Stimulated activated CD8-positive, alpha-beta memory T cell treated with anti-CD3 and anti-CD28 coated beads, Interleukin-4, amount 100 ng/mL, for 1 hour (primary cell): Measurements from ENCODE around the gene TREH.
A peak's percentile ranks its signal among the peaks of the same experiment; 100 is the strongest.
"Not testable (repeated sequence)": the region's sequence is repeated elsewhere in the genome, so short reads cannot be mapped to it uniquely, and the experiment has no call there.

Experiments used
- DNase-seq, 2 donors: peaks; one replicate each; pipeline ENCODE4 v3.0.0-alpha.2; 2020; ENCODE audit warnings: low read depth in 2 of 2, low spot score in 1 of 2

The TREH gene

GRCh38 chr11:118679483-118679882, at the start of gene TREH:
TSS of gene TREH (minus strand) at chr11:118679650. CDS start at chr11:118679627, 23 bp downstream.
- no peak for DNase-seq

DNA sequence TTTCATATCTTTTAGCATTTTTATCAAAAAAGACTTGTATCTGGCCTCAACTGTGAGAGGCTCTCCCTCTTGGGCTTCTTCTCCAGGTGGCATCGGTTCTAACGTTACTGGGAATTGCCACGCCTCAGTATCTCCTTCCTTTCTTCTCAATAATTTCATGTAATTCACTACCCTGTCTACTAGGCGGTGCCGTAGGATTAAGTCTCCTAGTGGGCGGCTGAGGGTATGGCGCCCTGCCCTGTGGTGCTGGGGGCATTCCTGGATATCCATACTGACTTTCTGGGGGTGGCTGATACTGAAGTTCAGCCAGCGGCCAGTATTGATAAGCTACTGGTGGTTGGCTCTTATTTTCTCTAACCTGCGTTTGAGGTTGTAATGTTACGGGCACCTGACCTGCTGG, 48.7 kb upstream of the TREH start:
- DNase-seq: not testable (repeated sequence)

DNA sequence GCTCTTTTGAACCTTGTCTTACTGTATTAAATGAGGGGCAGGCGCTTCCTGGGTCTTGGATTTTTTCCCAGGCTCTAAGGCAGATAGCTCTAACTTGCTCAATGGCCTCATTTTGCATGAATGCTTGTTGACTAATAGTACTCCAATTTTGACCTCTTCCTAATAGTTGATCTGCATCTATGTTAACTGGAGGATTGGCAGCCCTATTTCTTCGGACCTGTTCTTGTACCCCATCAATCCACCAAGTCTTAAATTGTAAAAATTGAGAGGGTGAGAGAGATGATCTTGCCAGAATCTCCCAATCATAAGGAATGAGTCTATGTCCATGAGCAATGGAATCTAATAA, 48.2 kb upstream of the TREH start:
- DNase-seq: not testable (repeated sequence)

DNA sequence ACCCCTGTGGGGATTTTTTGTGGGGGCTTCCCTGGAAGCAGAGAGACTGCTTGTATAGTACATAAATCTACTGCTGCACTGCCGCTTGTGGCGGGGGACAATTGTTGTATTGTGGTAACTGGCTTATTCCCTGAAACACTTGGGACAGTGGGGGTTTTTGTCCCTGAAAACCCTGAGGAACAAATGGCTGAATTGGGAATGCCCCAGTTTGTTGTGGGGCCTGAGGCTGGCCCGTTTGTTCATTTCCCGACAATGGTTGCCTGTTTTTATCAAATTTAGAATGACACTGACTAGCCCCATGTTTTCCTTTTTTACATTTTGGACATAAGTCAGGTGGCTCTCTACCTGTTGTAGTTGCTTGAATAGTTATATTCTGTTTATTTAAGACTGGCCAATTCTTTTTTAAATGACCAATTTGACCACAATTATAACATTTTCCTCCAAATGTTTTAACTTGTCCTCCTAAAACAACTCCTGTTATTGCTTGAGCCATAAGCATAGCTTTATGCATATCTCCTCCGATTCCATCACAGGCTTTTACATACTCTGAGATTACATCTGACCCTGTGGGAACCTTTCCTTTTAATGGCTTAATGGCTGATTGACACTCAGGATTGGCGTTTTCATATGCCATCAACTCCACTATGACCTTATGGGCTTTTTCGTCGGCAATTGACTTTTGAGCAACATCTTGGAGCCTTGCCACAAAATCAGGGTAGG, 47.7 kb upstream of the TREH start:
- DNase-seq: not testable (repeated sequence)

DNA sequence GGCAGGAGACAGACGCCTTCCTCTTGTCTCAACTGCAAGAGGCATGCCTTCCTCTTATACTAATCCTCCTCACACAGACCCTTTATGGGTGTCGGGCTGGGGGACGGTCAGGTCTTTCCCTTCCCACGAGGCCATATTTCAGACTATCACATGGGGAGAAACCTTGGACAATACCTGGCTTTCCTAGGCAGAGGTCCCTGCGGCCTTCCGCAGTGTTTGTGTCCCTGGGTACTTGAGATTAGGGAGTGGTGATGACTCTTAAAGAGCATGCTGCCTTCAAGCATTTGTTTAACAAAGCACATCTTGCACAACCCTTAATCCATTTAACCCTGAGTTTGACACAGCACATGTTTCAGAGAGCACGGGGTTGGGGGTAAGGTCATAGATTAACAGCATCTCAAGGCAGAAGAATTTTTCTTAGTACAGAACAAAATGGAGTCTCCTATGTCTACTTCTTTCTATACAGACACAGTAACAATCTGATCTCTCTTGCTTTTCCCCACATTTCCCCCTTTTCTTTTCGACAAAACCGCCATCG, 42.1 kb upstream of the TREH start:
- DNase-seq: not testable (repeated sequence)

- not testable (repeated sequence) for DNase-seq
Observed at GRCh38 chr11:118720740-118721139, 41.3 kb upstream of the TREH start.

DNA sequence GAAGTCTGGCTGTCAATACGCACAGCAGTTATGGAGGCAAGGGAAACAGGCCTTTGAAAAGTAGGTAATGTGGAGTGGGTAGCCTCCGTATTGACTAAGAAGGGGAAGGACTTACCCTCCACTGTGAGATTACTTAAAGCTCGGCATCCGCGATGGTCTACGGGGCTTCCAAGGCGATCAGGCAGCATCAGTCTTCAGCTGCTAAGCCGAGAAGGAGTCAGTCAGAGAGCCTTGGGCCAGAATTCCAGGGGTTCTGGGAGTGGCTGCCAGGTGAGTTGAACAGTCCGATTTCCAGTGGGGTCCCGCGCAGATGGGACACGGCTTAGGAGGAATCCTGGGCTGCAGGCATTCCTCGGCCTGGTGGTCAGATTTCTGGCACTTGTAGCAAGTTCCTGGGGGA, 40.6 kb upstream of the TREH start:
- DNase-seq: not testable (repeated sequence)

- not testable (repeated sequence) for DNase-seq
Observed at GRCh38 chr11:118718562-118718961, 39.1 kb upstream of the TREH start.

DNA sequence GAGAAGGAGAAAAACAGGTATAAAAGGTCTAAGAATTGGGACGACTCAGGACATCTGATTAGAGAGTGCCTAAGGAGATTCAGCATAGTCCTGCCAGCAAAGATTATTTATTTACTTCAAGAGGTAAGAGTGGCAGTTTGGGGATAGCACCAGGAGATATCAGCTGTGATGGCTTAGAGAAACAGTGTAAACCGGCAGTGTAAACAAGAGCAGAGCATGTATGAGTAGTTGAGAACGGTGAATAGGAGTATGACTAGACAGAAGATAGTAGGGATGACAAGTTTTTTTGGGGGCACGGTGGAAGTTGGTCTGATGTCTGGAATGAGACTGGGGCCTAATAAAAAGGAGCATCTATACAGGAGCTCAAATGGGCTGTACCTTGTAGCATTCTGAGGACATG, 38.3 kb upstream of the TREH start:
- not testable (repeated sequence) for DNase-seq

- not testable (repeated sequence) for DNase-seq
Observed at GRCh38 chr11:118717221-118717620, 37.8 kb upstream of the TREH start.

DNA sequence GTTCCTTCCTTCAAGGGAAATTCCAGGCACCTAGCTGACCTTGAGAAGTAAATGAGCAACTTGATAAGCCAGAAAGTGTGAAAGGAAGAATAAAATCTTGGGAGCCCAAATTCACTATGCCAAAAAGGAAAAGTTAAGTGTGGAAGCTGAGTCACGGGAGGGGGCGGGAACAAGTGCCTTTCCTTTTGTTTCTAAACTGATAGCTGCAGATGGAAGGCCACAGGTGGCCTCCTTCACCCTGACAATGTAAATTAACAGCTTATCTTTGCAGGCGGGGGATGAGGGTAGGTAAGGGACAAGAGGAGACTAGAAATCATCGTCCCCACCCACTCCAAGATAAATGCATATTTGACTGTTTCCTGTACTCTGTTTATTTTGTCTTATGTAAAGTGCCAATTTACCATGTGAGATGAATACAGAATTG, 36.4 kb upstream of the TREH start:
- DNase-seq: no peak

GRCh38 chr11:118715245-118715831, 35.9 kb upstream of the TREH start:
- no peak for DNase-seq

DNA sequence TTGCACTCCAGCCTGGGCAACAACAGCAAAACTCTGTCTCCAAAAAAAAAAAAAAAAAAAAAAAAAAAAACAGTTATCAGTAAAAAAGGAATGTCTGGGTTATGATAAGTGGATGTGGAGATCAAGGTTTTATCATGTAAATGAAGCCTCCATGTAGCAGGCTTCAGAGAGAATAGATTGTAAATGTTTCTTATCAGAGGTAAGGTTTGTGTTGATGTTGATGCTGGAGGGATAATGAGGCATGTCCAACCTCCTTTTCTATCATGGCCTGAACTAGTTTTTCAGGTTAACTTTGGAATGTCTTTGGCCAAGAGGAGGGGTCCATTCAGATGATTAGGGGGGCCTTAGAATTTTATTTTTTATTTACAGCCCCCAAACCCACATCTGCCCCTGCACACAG, 35.4 kb upstream of the TREH start:
- DNase-seq: no peak

DNA sequence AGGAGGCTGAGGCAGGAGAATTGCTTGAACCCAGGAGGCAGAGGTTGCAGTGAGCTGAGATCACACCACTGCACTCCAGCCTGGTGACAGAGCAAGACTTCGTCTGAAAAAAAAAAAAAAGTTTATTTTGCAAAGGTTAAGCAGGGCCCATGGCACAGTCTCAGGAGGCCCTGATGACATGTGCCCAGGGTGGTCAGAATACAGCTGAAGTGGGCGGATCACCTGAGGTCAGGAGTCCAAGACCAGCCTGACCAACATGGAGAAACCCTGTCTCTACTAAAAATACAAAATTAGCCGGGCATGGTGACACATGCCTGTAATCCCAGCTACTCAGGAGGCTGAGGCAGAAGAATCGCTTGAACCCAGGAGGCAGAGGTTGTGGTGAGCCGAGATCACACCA, 35.0 kb upstream of the TREH start:
- DNase-seq: not testable (repeated sequence)

DNA sequence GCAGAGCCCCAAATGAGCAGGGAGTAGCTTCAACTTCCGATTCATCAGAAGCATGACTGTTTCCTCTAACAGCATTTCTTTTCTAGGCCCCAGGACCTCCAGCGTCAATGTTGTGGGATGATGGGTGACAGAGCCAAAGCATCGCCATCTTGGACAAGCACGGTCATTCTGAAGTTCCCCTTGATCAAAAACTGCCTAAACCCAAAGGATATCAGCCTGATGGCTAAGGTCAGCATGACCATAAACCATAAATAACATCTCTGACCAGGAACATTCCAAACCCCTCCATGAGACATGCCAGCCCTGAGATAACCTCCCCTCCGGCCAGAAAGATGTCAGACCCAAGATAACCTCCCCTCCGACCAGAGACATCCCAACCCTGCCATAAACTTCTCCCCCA, 28.8 kb upstream of the TREH start:
- no peak for DNase-seq

DNA sequence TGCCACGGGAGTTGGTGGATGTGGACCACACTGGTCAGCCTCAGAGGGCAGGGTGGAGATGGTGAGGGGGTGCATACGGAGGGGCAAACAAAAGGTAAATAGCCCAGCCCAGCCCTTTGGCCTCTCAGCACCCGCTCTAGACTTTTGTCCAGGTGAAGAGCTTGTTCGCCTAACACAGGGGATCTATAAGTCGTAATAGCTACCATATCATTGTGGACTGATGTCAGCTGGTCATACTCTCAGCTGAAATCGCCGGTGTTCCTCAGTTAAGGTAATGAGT, 27.0 kb upstream of the TREH start:
- no peak for DNase-seq

DNA sequence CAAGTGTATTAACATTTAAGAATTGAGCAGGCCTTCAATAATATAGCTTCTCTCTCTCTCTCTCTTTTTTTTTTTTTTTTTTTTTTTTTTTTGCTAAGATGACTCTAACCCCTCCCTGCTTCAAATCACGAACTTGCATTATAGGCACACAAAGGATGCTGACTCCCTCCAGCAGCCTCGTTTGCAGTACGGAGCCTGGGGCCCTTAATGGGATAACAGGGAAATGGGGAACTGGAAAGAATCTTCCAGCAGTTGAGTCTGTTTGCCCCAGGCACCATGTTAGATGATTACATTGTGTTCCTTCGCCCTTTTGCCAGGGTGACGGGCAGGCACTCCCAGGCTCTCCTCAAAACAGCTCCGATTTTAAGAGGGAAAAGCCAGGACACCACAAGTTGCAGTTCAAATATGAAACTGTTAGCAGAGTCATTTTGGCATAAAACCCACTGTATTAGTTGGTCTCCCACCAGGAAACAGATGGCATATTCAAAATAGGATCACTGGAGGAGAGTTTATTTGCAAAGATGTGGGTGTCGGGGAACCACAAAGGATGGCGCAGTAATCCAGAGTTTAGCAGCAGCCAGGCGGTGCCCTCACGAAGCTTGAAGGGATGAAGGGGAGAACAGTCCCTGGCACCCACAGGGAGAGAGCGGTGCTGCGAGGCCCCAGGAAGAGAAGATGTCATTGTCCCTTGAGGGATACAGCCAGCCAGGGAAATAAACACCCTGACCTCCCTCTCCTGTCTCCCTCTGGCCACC, 26.5 kb upstream of the TREH start:
- no peak for DNase-seq

DNA sequence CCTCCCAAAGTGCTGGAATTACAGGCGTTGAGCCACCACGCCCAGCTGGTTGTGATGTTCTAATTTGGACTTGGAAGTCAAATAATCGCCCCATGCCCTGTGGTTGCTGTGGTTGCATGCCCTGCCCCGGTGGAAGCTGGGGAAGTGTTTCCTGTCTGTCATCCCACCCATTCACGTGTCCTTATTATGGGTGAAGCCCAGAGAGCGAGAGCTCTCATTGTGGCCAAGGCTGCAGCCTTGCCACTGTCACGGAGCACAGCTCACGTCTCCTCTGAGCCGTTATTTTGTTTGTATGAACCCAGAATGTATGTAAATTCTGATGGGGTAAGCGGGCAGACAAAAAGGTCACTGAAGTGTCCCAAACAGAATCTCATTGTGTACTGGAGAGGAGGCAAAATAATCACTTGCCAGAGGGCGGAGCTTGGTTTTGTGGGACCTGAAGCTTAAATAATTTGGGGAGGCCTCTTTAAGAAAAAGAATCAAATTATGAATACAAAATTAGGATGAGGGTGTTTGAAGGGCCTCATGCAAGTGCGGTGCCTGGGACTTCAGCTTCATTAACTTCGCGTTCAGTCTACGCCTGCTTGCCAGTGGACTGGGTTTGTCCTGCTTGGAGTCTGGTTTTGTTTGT, 25.8 kb upstream of the TREH start:
- no peak for DNase-seq

- DNase-seq: no peak
Observed at GRCh38 chr11:118703563-118704106, 24.2 kb upstream of the TREH start.

DNA sequence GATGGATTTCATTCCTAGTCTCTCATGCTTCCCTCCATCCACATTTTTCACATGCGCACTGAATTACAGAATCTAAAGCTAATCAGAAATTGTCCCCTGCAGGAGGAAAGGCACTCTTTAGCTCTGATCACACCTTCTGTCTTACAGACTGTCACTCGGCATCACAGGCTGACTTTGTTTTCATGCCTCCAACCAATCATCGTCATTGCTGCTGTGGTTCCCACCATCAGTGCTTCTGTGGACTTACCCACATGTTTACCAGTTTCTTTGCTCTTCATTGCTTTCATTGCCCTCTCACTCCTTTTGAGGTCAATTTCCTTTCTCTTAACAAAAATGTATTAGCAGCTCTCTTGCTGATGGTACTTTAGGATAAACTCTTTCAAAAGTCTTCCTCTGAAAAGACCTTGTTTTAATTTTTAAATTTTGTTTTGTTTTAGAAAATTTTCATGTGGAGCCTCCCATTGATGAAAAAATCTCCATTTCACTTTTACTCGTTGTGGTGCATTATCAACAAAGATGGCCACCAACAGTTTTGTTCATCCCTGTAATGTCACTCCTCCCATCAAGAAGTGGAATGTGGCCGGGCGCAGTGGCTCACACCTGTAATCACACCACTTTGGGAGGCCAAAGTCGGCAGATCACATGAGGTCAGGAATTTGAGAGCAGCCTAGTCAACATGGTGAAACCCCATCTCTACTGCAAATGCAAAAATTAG, 20.2 kb upstream of the TREH start:
- peak in 1 of 2 donors; percentile 41 for DNase-seq

DNA sequence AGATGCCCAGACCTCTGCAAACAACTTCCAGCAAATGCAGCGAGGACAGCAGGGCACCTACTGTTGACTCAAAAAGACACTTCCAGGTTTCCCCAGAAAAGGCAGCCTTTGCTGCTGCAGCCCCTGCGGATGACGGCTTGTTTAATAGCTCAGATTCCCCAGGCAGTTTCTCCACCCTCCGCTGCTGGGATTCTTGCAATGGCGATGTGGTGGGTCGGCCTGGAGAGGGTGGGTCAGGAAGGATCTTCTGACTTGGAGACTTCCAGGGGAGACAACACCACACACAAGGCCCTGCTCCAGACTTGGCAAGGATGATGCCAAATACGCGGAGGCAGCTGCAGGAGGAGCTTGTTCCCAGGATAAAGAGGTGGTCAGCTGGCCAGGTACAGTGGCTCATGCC, 17.9 kb upstream of the TREH start:
- DNase-seq: no peak
